H9 (cell line): Measurements from ENCODE around the gene OXSM. TPM values are rescaled to one million over a fixed set of nuclear protein-coding genes. Genes with fewer than 3 reads are reported as not detected.

ENCODE experiments used
- DNase-seq: peaks from one replicate; pipeline ENCODE4 v3.0.0-alpha.2; 2017
- H2AFZ ChIP-seq: one replicate; pipeline ENCODE4 v1.6.1; 2013; ENCODE audit warnings: mild to moderate bottlenecking, low read length, control low read depth, moderate library complexity
- H2AK5ac ChIP-seq: 2 replicates; pipeline ENCODE4 v1.6.1; 2013; ENCODE audit warnings: low read length, control low read depth, mixed read lengths; ENCODE audit not compliant: insufficient read length
- H2BK120ac ChIP-seq: one replicate; pipeline ENCODE4 v1.6.1; 2013; ENCODE audit warnings: low read depth, mild to moderate bottlenecking, low read length, control low read depth, inconsistent platforms; ENCODE audit not compliant: poor library complexity, severe bottlenecking
- H2BK12ac ChIP-seq: 2 replicates; pipeline ENCODE4 v1.6.1; 2013; ENCODE audit warnings: low read length, control low read depth, mixed read lengths, low read depth; ENCODE audit not compliant: insufficient read length
- H2BK15ac ChIP-seq: 2 replicates; pipeline ENCODE4 v1.6.1; 2013; ENCODE audit warnings: low read depth, low read length, control low read depth
- H2BK20ac ChIP-seq: one replicate; pipeline ENCODE4 v1.6.1; 2013; ENCODE audit warnings: low read depth, mild to moderate bottlenecking, low read length, control low read depth, inconsistent platforms; ENCODE audit not compliant: poor library complexity, severe bottlenecking
- H2BK5ac ChIP-seq: 2 replicates; pipeline ENCODE4 v1.6.1; 2013; ENCODE audit warnings: low read length, control low read depth, mixed read lengths; ENCODE audit not compliant: insufficient read length
- H3K14ac ChIP-seq: 2 replicates; pipeline ENCODE4 v1.6.1; 2013; ENCODE audit warnings: low read length, control low read depth; ENCODE audit not compliant: insufficient read depth
- H3K18ac ChIP-seq: 2 replicates; pipeline ENCODE4 v1.6.1; 2013; ENCODE audit warnings: low read depth, mild to moderate bottlenecking, mixed read lengths, low read length, control low read depth; ENCODE audit not compliant: insufficient read length
- H3K23ac ChIP-seq: 2 replicates; pipeline ENCODE4 v1.6.1; 2013; ENCODE audit warnings: low read length, control low read depth, mixed read lengths, low read depth; ENCODE audit not compliant: insufficient read length
- H3K23me2 ChIP-seq: 2 replicates; pipeline ENCODE4 v1.6.1; 2013; ENCODE audit warnings: low read depth, mild to moderate bottlenecking, mixed read lengths, low read length, control low read depth; ENCODE audit not compliant: insufficient read length, poor library complexity, severe bottlenecking
- H3K27ac ChIP-seq: 2 replicates; pipeline ENCODE4 v1.5.1; 2013; ENCODE audit warnings: low read length, control low read depth, mixed read lengths, low read depth; ENCODE audit not compliant: insufficient read length
- H3K27me3 ChIP-seq: 2 replicates; pipeline ENCODE4 v1.6.1; 2013; ENCODE audit warnings: low read length, control low read depth, inconsistent platforms; ENCODE audit not compliant: insufficient read depth
- H3K4ac ChIP-seq: 2 replicates; pipeline ENCODE4 v1.6.1; 2013; ENCODE audit warnings: low read depth, mild to moderate bottlenecking, control low read depth, inconsistent platforms, low read length, moderate library complexity
- H3K4me1 ChIP-seq: 2 replicates; pipeline ENCODE4 v1.6.1; 2013; ENCODE audit warnings: low read length, control low read depth, inconsistent platforms; ENCODE audit not compliant: insufficient read depth
- H3K4me2 ChIP-seq: 2 replicates; pipeline ENCODE4 v1.6.1; 2013; ENCODE audit warnings: low read length, control low read depth, mixed read lengths; ENCODE audit not compliant: insufficient read length, insufficient read depth
- H3K56ac ChIP-seq: 2 replicates; pipeline ENCODE4 v1.6.1; 2013; ENCODE audit warnings: low read depth, mild to moderate bottlenecking, mixed read lengths, low read length, control low read depth; ENCODE audit not compliant: insufficient read length
- H3K79me1 ChIP-seq: 2 replicates; pipeline ENCODE4 v1.6.1; 2013; ENCODE audit warnings: low read depth, mild to moderate bottlenecking, moderate library complexity, low read length, control low read depth, inconsistent platforms; ENCODE audit not compliant: insufficient read depth, poor library complexity, severe bottlenecking
- H3K79me2 ChIP-seq: 2 replicates; pipeline ENCODE4 v1.6.1; 2013; ENCODE audit warnings: low read length, control low read depth, inconsistent platforms; ENCODE audit not compliant: insufficient read depth
- H3K9ac ChIP-seq: 2 replicates; pipeline ENCODE4 v1.6.1; 2013; ENCODE audit warnings: low read length, control low read depth, mixed read lengths; ENCODE audit not compliant: insufficient read length; ENCODE audit errors: extremely low read depth
- H3K9me3 ChIP-seq: one replicate; pipeline ENCODE4 v1.6.1; 2013; ENCODE audit warnings: low read depth, low read length, inconsistent platforms; ENCODE audit not compliant: control insufficient read depth
- H3T11ph ChIP-seq: one replicate; pipeline ENCODE4 v1.6.1; 2013; ENCODE audit warnings: mild to moderate bottlenecking, low read length, control low read depth, inconsistent platforms
- H4K20me1 ChIP-seq: one replicate; pipeline ENCODE4 v1.6.1; 2013; ENCODE audit not compliant: control insufficient read depth, insufficient read length, insufficient read depth
- H4K5ac ChIP-seq: 2 replicates; pipeline ENCODE4 v1.6.1; 2013; ENCODE audit warnings: low read depth, mild to moderate bottlenecking, mixed read lengths, low read length, control low read depth; ENCODE audit not compliant: insufficient read length
- H4K8ac ChIP-seq: replicated peaks from 2 replicates; pipeline ENCODE4 v1.6.1; 2013; ENCODE audit warnings: low read length, control low read depth, mixed read lengths, low read depth; ENCODE audit not compliant: insufficient read length
- H4K91ac ChIP-seq: 2 replicates; pipeline ENCODE4 v1.6.1; 2013; ENCODE audit warnings: low read depth, mild to moderate bottlenecking, moderate library complexity, mixed read lengths, low read length, control low read depth; ENCODE audit not compliant: insufficient read length
- H3K27ac Mint-ChIP-seq, 3 experiments: 2 replicates in 2 of 3; 3 replicates in 1 of 3; pipeline ENCODE4 v1.8.0; 2020 to 2021; ENCODE audit warnings: mixed read lengths in 3 of 3, mild to moderate bottlenecking in 1 of 3, moderate library complexity in 1 of 3
- H3K27me3 Mint-ChIP-seq: 2 replicates; pipeline ENCODE4 v1.8.0; 2021; ENCODE audit warnings: low read depth, mild to moderate bottlenecking, moderate library complexity, mixed read lengths
- H3K36me3 Mint-ChIP-seq, 3 experiments: 2 replicates in 2 of 3; 3 replicates in 1 of 3; pipeline ENCODE4 v1.8.0; 2020 to 2021; ENCODE audit warnings: low read depth in 3 of 3, mixed read lengths in 3 of 3; ENCODE audit not compliant: insufficient read depth in 1 of 3
- H3K4me1 Mint-ChIP-seq, 2 experiments: 2 replicates each; pipeline ENCODE4 v1.8.0; 2020; ENCODE audit warnings: mixed read lengths in 2 of 2
- H3K4me3 Mint-ChIP-seq, 2 experiments: 2 replicates in 1 of 2; 3 replicates in 1 of 2; pipeline ENCODE4 v1.8.0; 2020 to 2021; ENCODE audit warnings: mild to moderate bottlenecking in 2 of 2, mixed read lengths in 2 of 2, moderate library complexity in 1 of 2
- H3K9me3 Mint-ChIP-seq, 2 experiments: 2 replicates in 1 of 2; 3 replicates in 1 of 2; pipeline ENCODE4 v1.8.0; 2020; ENCODE audit warnings: mild to moderate bottlenecking in 2 of 2, mixed read lengths in 2 of 2, moderate library complexity in 1 of 2
- WGBS: extraction: QIAGEN DNeasy Blood & Tissue Kit; methylation state at CpG from one replicate; pipeline ENCODE4 v1.1.7; 2013; ENCODE audit warnings: missing lambda C conversion rate, low lambda C conversion rate, mixed read lengths; ENCODE audit not compliant: insufficient read length; ENCODE audit errors: extremely low coverage; 5-methylcytosine and 5-hydroxymethylcytosine counted together
- total RNA-seq: library from RNA; stranded (reverse); gene quantifications from 2 replicates; pipeline ENCODE4 v1.2.1, GENCODE V29; 2021
- TF ChIP-seq, protein P1 (sequence below): fragments of 200-600 bp; sonication (generic); conservative IDR thresholded peaks from 3 replicates; pipeline ENCODE4 v1.8.0; 2021; ENCODE audit warnings: antibody characterized with exemption, mild to moderate bottlenecking

OXSM gene
- total RNA-seq, 1 experiment from 2014 or later, result 2.5 TPM

DNA sequence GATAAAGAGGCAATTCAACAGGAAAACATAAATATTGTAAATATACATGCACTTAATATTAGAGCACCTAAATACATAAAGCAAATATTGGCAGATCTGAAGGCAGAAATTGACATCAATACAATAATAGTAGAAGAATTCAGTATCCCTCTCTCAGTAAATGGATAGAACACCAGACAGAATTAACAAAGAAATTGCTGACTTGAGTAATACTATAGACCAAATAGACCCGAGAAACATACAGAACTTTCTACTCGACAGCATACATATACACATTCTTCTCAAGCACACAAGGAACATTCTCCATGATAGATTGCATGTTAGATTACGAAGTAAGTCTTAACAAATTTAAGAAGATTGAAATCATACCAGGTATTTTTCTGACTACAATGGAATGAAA, 50.2 kb downstream of the OXSM start:
- no peaks in the 10 kb centered on the region for H3K4me1 ChIP-seq
- Mint-ChIP-seq H3K4me3 (no peak overlapping the region), H3K27me3 (peaks cover 3% of the 10 kb centered on the region; the same call in 1 of the 2 replicates), H3K4me1 (no peaks in the 10 kb centered on the region), H3K27ac (no peak overlapping the region), H3K36me3 (no peaks in the 10 kb centered on the region), H3K9me3 (peaks cover 0 to 5% of the 10 kb centered on the region in 2 experiments; a peak in 1 of 5 replicates)
- no peaks in the 10 kb centered on the region for H3K79me2 ChIP-seq
- no peaks in the 10 kb centered on the region for H4K20me1 ChIP-seq
- H3K79me1 ChIP-seq, result no peaks in the 10 kb centered on the region
- no peak overlapping the region for H3K23ac ChIP-seq
- H3K18ac ChIP-seq, result no peak overlapping the region
- no peak for DNase-seq
- no CpG with 5 or more reads among the region's 3 CpGs for WGBS
- H3K56ac ChIP-seq, result no peak overlapping the region
- no peak overlapping the region for H3K9ac ChIP-seq
- no peaks in the 10 kb centered on the region for H3K23me2 ChIP-seq
- H4K91ac ChIP-seq, result no peak overlapping the region
- H3T11ph ChIP-seq, result no peak overlapping the region
- H3K14ac ChIP-seq, result no peak overlapping the region
- no peaks in the 10 kb centered on the region for H3K27me3 ChIP-seq
- H2BK120ac ChIP-seq, result no peak overlapping the region
- no peak overlapping the region for H4K8ac ChIP-seq
- no peak overlapping the region for H2BK5ac ChIP-seq
- H2BK20ac ChIP-seq, result no peak overlapping the region
- H2BK15ac ChIP-seq, result no peak overlapping the region
- H3K9me3 ChIP-seq, result no peaks in the 10 kb centered on the region
- no peak overlapping the region for H2AK5ac ChIP-seq
- no peak overlapping the region for H3K27ac ChIP-seq
- no peak overlapping the region for H2AFZ ChIP-seq
- no peak overlapping the region for H3K4me2 ChIP-seq
- no peak overlapping the region for H4K5ac ChIP-seq
- no peak overlapping the region for H2BK12ac ChIP-seq
- H3K4ac ChIP-seq, result no peak overlapping the region
- TF ChIP-seq, protein P1, sequence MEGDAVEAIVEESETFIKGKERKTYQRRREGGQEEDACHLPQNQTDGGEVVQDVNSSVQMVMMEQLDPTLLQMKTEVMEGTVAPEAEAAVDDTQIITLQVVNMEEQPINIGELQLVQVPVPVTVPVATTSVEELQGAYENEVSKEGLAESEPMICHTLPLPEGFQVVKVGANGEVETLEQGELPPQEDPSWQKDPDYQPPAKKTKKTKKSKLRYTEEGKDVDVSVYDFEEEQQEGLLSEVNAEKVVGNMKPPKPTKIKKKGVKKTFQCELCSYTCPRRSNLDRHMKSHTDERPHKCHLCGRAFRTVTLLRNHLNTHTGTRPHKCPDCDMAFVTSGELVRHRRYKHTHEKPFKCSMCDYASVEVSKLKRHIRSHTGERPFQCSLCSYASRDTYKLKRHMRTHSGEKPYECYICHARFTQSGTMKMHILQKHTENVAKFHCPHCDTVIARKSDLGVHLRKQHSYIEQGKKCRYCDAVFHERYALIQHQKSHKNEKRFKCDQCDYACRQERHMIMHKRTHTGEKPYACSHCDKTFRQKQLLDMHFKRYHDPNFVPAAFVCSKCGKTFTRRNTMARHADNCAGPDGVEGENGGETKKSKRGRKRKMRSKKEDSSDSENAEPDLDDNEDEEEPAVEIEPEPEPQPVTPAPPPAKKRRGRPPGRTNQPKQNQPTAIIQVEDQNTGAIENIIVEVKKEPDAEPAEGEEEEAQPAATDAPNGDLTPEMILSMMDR, result no peak
